HG02973 (cell line): ENCODE measurements around the gene MCL1.

Source experiments
- ATAC-seq: cut with Tn5 transposase; IDR thresholded peaks from one replicate; pipeline ENCODE4 v1.9.1; 2021; ENCODE audit warnings: moderate library complexity; ENCODE audit not compliant: unreplicated experiment

The MCL1 gene

GRCh38 chr1:150557813-150558212 lies 21.6 kb downstream of the MCL1 start:
- ATAC-seq = no peak

- no peak for ATAC-seq
Observed at GRCh38 chr1:150557065-150557600, 22.3 kb downstream of the MCL1 start.

- no peak for ATAC-seq
Observed at GRCh38 chr1:150555971-150556865, 23.2 kb downstream of the MCL1 start.

GRCh38 chr1:150555198-150555970 lies 24.0 kb downstream of the MCL1 start:
- no peak for ATAC-seq

GRCh38 chr1:150554086-150554452 lies 25.3 kb downstream of the MCL1 start:
- no peak for ATAC-seq

- ATAC-seq = no peak
Observed at GRCh38 chr1:150553392-150554085, 25.9 kb downstream of the MCL1 start.

- no peak for ATAC-seq
Observed at GRCh38 chr1:150552911-150553289, 26.5 kb downstream of the MCL1 start.

GRCh38 chr1:150552128-150552910 lies 27.1 kb downstream of the MCL1 start:
- no peak for ATAC-seq

- ATAC-seq = no peak
Observed at GRCh38 chr1:150551784-150552127, 27.7 kb downstream of the MCL1 start.

GRCh38 chr1:150551051-150551783 lies 28.2 kb downstream of the MCL1 start:
- ATAC-seq = no peak

GRCh38 chr1:150550222-150551050 lies 29.0 kb downstream of the MCL1 start:
- ATAC-seq = no peak

GRCh38 chr1:150549496-150550221 lies 29.8 kb downstream of the MCL1 start:
- ATAC-seq = no peak

- no peak for ATAC-seq
Observed at GRCh38 chr1:150548632-150549495, 30.5 kb downstream of the MCL1 start, which contains the start of gene ADAMTSL4. Gene ADAMTSL4 (plus strand): TSS chr1:150549408. CDS start chr1:150552289, 2,881 bp downstream.

GRCh38 chr1:150548324-150548631 lies 31.1 kb downstream of the MCL1 start:
- no peak for ATAC-seq

GRCh38 chr1:150546294-150546937 lies 33.0 kb downstream of the MCL1 start:
- ATAC-seq = no peak

GRCh38 chr1:150545486-150546032 lies 33.9 kb downstream of the MCL1 start:
- ATAC-seq = no peak

- ATAC-seq = no peak
Observed at GRCh38 chr1:150544204-150544603, 35.2 kb downstream of the MCL1 start.
